Jurkat, Clone E6-1 (cell line): ENCODE measurements around the gene SNRPE.

Source experiments
- DNase-seq: peaks from one replicate; pipeline ENCODE4 v3.0.0-alpha.2; 2011; ENCODE audit warnings: low read depth, low spot score
- H3K4me3 ChIP-seq: 2 replicates; pipeline ENCODE4 v1.5.1; 2011; ENCODE audit warnings: mild to moderate bottlenecking, low read length, control low read depth, moderate library complexity

Gene SNRPE

GRCh38 chr1:203871114-203871880, 9.9 kb downstream of the SNRPE start:
- no peak overlapping the region for H3K4me3 ChIP-seq
- DNase-seq = peak; percentile 76

GRCh38 chr1:203873094-203873493, 11.7 kb downstream of the SNRPE start:
- DNase-seq = no peak
- H3K4me3 ChIP-seq = no peak overlapping the region

- no peak overlapping the region for H3K4me3 ChIP-seq
- no peak for DNase-seq
Observed at GRCh38 chr1:203878422-203878821, 17.0 kb downstream of the SNRPE start.

- DNase-seq = no peak
- no peak overlapping the region for H3K4me3 ChIP-seq
Observed at GRCh38 chr1:203880606-203881005, 19.2 kb downstream of the SNRPE start.

GRCh38 chr1:203888807-203889251, 27.4 kb downstream of the SNRPE start:
- DNase-seq = no peak
- H3K4me3 ChIP-seq = no peak overlapping the region

- no peak overlapping the region for H3K4me3 ChIP-seq
- DNase-seq = no peak
Observed at GRCh38 chr1:203891950-203892349, 30.6 kb downstream of the SNRPE start.

GRCh38 chr1:203898458-203899352, 37.3 kb downstream of the SNRPE start:
- no peak overlapping the region for H3K4me3 ChIP-seq
- DNase-seq = no peak

GRCh38 chr1:203899353-203899716, 37.9 kb downstream of the SNRPE start:
- DNase-seq = no peak
- H3K4me3 ChIP-seq = no peak overlapping the region

- DNase-seq = no peak
- H3K4me3 ChIP-seq = no peak overlapping the region
Observed at GRCh38 chr1:203899869-203900714, 38.7 kb downstream of the SNRPE start.

- H3K4me3 ChIP-seq = no peak overlapping the region
- no peak for DNase-seq
Observed at GRCh38 chr1:203901581-203901980, 40.2 kb downstream of the SNRPE start.

- H3K4me3 ChIP-seq = no peak overlapping the region
- no peak for DNase-seq
Observed at GRCh38 chr1:203905275-203905674, 43.9 kb downstream of the SNRPE start.

- H3K4me3 ChIP-seq = no peak overlapping the region
- DNase-seq = no peak
Observed at GRCh38 chr1:203906932-203907331, 45.5 kb downstream of the SNRPE start.

- DNase-seq = no peak
- H3K4me3 ChIP-seq = no peak overlapping the region
Observed at GRCh38 chr1:203907901-203908300, 46.5 kb downstream of the SNRPE start.

GRCh38 chr1:203911806-203912205, 50.4 kb downstream of the SNRPE start:
- DNase-seq = no peak
- H3K4me3 ChIP-seq = no peak overlapping the region

GRCh38 chr1:203913073-203913521, 51.7 kb downstream of the SNRPE start:
- peak; percentile 24 for DNase-seq

GRCh38 chr1:203914292-203914691, 52.9 kb downstream of the SNRPE start:
- no peak for DNase-seq
- H3K4me3 ChIP-seq = no peak overlapping the region

More at GRCh38 chr1:203913073-203913521, 51.7 kb downstream of the SNRPE start:
- no peak overlapping the region for H3K4me3 ChIP-seq

GRCh38 chr1:203915811-203916210, 54.4 kb downstream of the SNRPE start:
- H3K4me3 ChIP-seq = no peak overlapping the region
- DNase-seq = no peak

- H3K4me3 ChIP-seq = no peak overlapping the region
- DNase-seq = no peak
Observed at GRCh38 chr1:203916756-203917155, 55.4 kb downstream of the SNRPE start.
